GM23338 (cell line): Measurements from ENCODE around the gene BBS10. TPM values are rescaled to one million over a fixed set of nuclear protein-coding genes. Genes with fewer than 3 reads are reported as not detected.

Source experiments
- ATAC-seq: fragments of 200-7000 bp; cut with Tn5 transposase; 3 replicates; pipeline ENCODE4 v1.9.1; 2020
- DNase-seq: peaks from one replicate; pipeline ENCODE4 v3.0.0-alpha.2; 2015; ENCODE audit warnings: low spot score
- H2AFZ ChIP-seq: fragments of 200-600 bp; sonication (generic); 2 replicates; pipeline ENCODE4 v1.8.0; 2016; ENCODE audit warnings: antibody characterized with exemption, mild to moderate bottlenecking, moderate library complexity
- H3F3A ChIP-seq: fragments of 200-600 bp; sonication (generic); replicated peaks from 2 replicates; pipeline ENCODE4 v1.8.0; 2017; ENCODE audit warnings: antibody characterized with exemption, mixed run types, low read depth
- H3K27ac ChIP-seq: fragments of 200-600 bp; sonication (generic); 2 replicates; pipeline ENCODE4 v1.6.1; 2016; ENCODE audit warnings: low read depth
- H3K27me3 ChIP-seq: fragments of 200-600 bp; sonication (generic); 2 replicates; pipeline ENCODE4 v1.8.0; 2016; ENCODE audit warnings: mild to moderate bottlenecking, mixed run types, moderate library complexity; ENCODE audit not compliant: insufficient read depth
- H3K36me3 ChIP-seq: fragments of 200-600 bp; sonication (generic); 2 replicates; pipeline ENCODE4 v1.8.0; 2016; ENCODE audit warnings: mild to moderate bottlenecking; ENCODE audit not compliant: insufficient read depth
- H3K4me1 ChIP-seq: fragments of 200-600 bp; sonication (generic); 2 replicates; pipeline ENCODE4 v1.8.0; 2016; ENCODE audit warnings: mild to moderate bottlenecking, moderate library complexity; ENCODE audit not compliant: insufficient read depth
- H3K4me2 ChIP-seq: fragments of 200-600 bp; sonication (generic); 2 replicates; pipeline ENCODE4 v1.7.1; 2017; ENCODE audit warnings: mixed run types
- H3K4me3 ChIP-seq: fragments of 200-600 bp; sonication (generic); 2 replicates; pipeline ENCODE4 v1.6.1; 2016; ENCODE audit warnings: mixed run types
- H3K79me2 ChIP-seq: fragments of 200-600 bp; sonication (generic); replicated peaks from 2 replicates; pipeline ENCODE4 v1.8.0; 2017; ENCODE audit warnings: mild to moderate bottlenecking; ENCODE audit not compliant: insufficient read depth
- H3K9me2 ChIP-seq: fragments of 200-600 bp; sonication (generic); 2 replicates; pipeline ENCODE4 v1.8.0; 2017; ENCODE audit not compliant: insufficient read depth
- H4K20me1 ChIP-seq: fragments of 200-600 bp; sonication (generic); replicated peaks from 2 replicates; pipeline ENCODE4 v1.8.0; 2017; ENCODE audit warnings: mild to moderate bottlenecking; ENCODE audit not compliant: insufficient read depth
- H3K27ac Mint-ChIP-seq: 2 replicates; pipeline ENCODE4 v1.8.0; 2020; ENCODE audit warnings: inconsistent platforms, mild to moderate bottlenecking, moderate library complexity, mixed read lengths
- H3K27me3 Mint-ChIP-seq: 3 replicates; pipeline ENCODE4 v1.8.0; 2022; ENCODE audit warnings: low read depth, mild to moderate bottlenecking, moderate library complexity, mixed read lengths, inconsistent platforms; ENCODE audit not compliant: insufficient read depth, poor library complexity
- H3K36me3 Mint-ChIP-seq: 3 replicates; pipeline ENCODE4 v1.8.0; 2021; ENCODE audit warnings: low read depth, mild to moderate bottlenecking, inconsistent platforms, moderate library complexity, mixed read lengths
- H3K4me1 Mint-ChIP-seq: 3 replicates; pipeline ENCODE4 v1.8.0; 2020; ENCODE audit warnings: mild to moderate bottlenecking, inconsistent platforms, mixed read lengths
- H3K4me3 Mint-ChIP-seq: 3 replicates; pipeline ENCODE4 v1.8.0; 2021; ENCODE audit warnings: moderate library complexity, mild to moderate bottlenecking, inconsistent platforms, mixed read lengths
- H3K9me3 Mint-ChIP-seq: 3 replicates; pipeline ENCODE4 v1.8.0; 2020; ENCODE audit warnings: moderate library complexity, mild to moderate bottlenecking, inconsistent platforms, mixed read lengths
- CREB1 ChIP-seq: fragments of 250-450 bp; sonication (Bioruptor Pico); IDR thresholded peaks from 2 replicates; pipeline ENCODE4 v1.5.0; 2020; ENCODE audit warnings: low read depth, mild to moderate bottlenecking, moderate library complexity
- CTCF ChIP-seq, 2 experiments: fragments of 200-600 bp in 1 of 2; sonication (generic) in 1 of 2; conservative IDR thresholded peaks; 2 replicates each; pipeline versions ENCODE4 v1.5.1 to v1.6.1; 2016 to 2017; ENCODE audit warnings: antibody characterized with exemption in 2 of 2, low read depth in 2 of 2, mild to moderate bottlenecking in 2 of 2, moderate library complexity in 1 of 2
- ETS1 ChIP-seq: IDR thresholded peaks from 2 replicates; pipeline ENCODE4 v1.6.1; 2016; ENCODE audit warnings: antibody characterized with exemption
- EZH2 ChIP-seq: fragments of 200-600 bp; sonication (generic); IDR thresholded peaks from one replicate; pipeline ENCODE4 v1.8.0; 2017; ENCODE audit warnings: antibody characterized with exemption, mild to moderate bottlenecking, low read depth; ENCODE audit not compliant: unreplicated experiment
- EZH2phosphoT487 ChIP-seq: fragments of 200-600 bp; sonication (generic); IDR thresholded peaks from one replicate; pipeline ENCODE4 v1.8.1; 2018; ENCODE audit warnings: antibody characterized with exemption; ENCODE audit not compliant: unreplicated experiment
- JUNB ChIP-seq: IDR thresholded peaks from one replicate; pipeline ENCODE4 v1.6.1; 2016; ENCODE audit warnings: antibody characterized with exemption; ENCODE audit not compliant: unreplicated experiment
- NANOG ChIP-seq: IDR thresholded peaks from 2 replicates; pipeline ENCODE4 v1.6.1; 2016; ENCODE audit warnings: antibody characterized with exemption, borderline replicate concordance
- POLR2AphosphoS5 ChIP-seq: IDR thresholded peaks from 2 replicates; pipeline ENCODE4 v1.6.1; 2016; ENCODE audit warnings: antibody characterized with exemption, low read depth
- REST ChIP-seq: IDR thresholded peaks from one replicate; pipeline ENCODE4 v1.6.1; 2018; ENCODE audit warnings: antibody characterized with exemption; ENCODE audit not compliant: unreplicated experiment
- STAT1 ChIP-seq: IDR thresholded peaks from one replicate; pipeline ENCODE4 v1.6.1; 2016; ENCODE audit warnings: antibody characterized with exemption; ENCODE audit not compliant: unreplicated experiment
- ZNF331 ChIP-seq: fragments of 250-450 bp; sonication (Bioruptor Pico); IDR thresholded peaks from 2 replicates; pipeline ENCODE4 v1.5.0; 2020; ENCODE audit warnings: low read depth, mild to moderate bottlenecking, moderate library complexity
- ZNF462 ChIP-seq: fragments of 250-450 bp; sonication (Bioruptor Pico); IDR thresholded peaks from 2 replicates; pipeline ENCODE4 v1.5.0; 2020; ENCODE audit warnings: mild to moderate bottlenecking, moderate library complexity
- polyA plus RNA-seq: library from polyadenylated mRNA; unstranded; fragments of >200 nt; fragmentation: Nextera tagmentation; extraction: Ambion mirVana; gene quantifications from 2 replicates; pipeline ENCODE4 v1.2.1, GENCODE V29; 2016
- total RNA-seq: library from RNA; depleted of rRNA; stranded (reverse); fragments of >200 nt; shearing (Covaris generic); gene quantifications from 2 replicates; pipeline ENCODE4 v1.2.3, GENCODE V29; 2014

The BBS10 gene
- total and polyA plus RNA-seq, 2 experiments from 2014 or later = 5.2 to 12.8 TPM

DNA sequence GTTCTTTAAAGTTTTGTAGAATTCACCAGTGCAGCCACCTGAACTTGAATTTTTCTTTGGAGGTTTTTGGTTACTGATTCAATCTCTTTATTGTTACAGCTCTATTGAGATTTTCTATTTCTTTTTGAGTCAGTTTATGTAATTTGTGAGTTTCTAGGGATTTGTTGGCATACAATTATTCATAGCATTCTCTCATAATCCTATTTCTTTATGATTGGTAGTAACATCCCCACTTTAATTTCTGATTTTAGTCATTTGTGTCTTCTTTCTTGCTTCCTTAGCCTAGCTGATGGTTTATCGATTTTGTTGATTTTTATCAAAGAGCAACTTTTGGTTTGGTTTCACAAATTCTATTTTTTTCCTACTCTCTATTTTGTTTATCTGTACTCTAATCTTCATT, 17.9 kb upstream of the BBS10 start:
- H3F3A ChIP-seq = no peaks in the 10 kb centered on the region
- no peaks in the 10 kb centered on the region; the same call in 1 of the 2 replicates for H3K9me2 ChIP-seq
- H3K27ac ChIP-seq = no peak overlapping the region
- 0 out of 2 replicates have a peak, but pooled peaks cover 3% of the 10 kb centered on the region for H3K79me2 ChIP-seq
- TF ChIP-seq JUNB = no peak
- TF ChIP-seq CTCF (conservative IDR thresholded peaks at IDR 0.05; ENCODE audit: low read depth in 2 of 2) = no peak
- TF ChIP-seq ETS1 = no peak
- no peak for TF ChIP-seq POLR2AphosphoS5
- TF ChIP-seq NANOG = no peak
- no peak for TF ChIP-seq REST
- no peak for TF ChIP-seq ZNF462 (CRISPR knock-in tag)
- TF ChIP-seq EZH2phosphoT487 = no peak
- TF ChIP-seq STAT1 = no peak
- TF ChIP-seq CREB1 (CRISPR knock-in tag) = no peak
- no peak for TF ChIP-seq EZH2
- no peak for TF ChIP-seq ZNF331 (CRISPR knock-in tag)
- peaks cover 3% of the 10 kb centered on the region; the same call in 1 of the 3 replicates for H3K9me3 Mint-ChIP-seq
- no peaks in the 10 kb centered on the region for H3K4me1 Mint-ChIP-seq
- ATAC-seq = no peak
- H3K4me1 ChIP-seq = no peaks in the 10 kb centered on the region
- H3K36me3 ChIP-seq = peaks cover 16% of the 10 kb centered on the region; the same call in 1 of the 2 replicates
- no peaks in the 10 kb centered on the region for H3K27me3 ChIP-seq
- H4K20me1 ChIP-seq = no peaks in the 10 kb centered on the region
- no peak overlapping the region for H2AFZ ChIP-seq
- H3K27ac Mint-ChIP-seq = no peak overlapping the region
- DNase-seq = no peak
- H3K4me2 ChIP-seq = no peak overlapping the region
- H3K4me3 ChIP-seq = no peak overlapping the region
- peaks cover 4% of the 10 kb centered on the region for H3K27me3 Mint-ChIP-seq
- H3K36me3 Mint-ChIP-seq = peaks cover 40% of the 10 kb centered on the region
- no peak overlapping the region for H3K4me3 Mint-ChIP-seq
